ENCODE data around the gene ZSCAN12.
"Not testable (repeated sequence)": the region's sequence is repeated elsewhere in the genome, so short reads cannot be mapped to it uniquely, and the experiment has no call there.

ZSCAN12 gene

DNA sequence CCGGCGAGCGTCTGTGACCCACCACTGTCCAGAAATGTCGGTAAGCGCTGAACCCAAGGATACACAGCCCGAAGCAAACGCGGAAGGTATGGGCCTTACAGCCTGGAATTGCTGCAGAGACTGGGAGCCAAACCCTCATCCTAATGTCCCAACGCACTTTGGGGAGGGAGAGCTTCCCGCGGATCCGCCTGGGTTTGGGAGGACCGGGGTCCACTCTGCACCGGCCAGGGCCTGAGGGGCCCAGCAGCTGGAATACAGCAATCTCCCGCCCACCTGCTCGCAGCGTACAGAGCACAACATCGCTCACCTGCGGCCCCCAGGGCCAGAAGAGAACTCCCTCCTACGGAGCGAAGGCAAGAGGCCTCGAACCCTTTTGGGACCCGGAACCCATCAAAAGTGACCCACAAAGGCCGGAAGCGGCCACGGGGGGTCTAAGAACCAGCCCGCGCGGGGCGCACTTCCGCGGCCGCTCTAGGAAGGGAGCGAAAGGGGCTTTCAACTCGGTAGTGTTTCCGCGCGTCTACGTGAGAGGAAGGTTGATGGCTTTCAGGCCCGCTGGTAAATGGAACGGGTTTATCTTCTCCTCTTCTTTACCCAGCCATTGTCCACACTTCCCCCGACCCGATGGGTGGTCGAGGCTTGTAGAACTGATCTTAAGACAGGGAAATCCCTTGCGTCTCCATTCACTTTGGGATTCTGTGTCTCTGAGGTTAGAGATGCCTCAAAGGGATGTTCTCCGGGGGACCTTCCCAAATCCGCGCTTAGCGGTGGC is at the start of gene ZSCAN12:
ZSCAN12 (minus strand) TSS at position 398 of the 772 bp plus-strand sequence. CDS start 1,342 bp downstream, outside the sequence.
- peak; percentile 83 for DNase-seq

GRCh38 chr6:28449056-28449455 is 49.5 kb upstream of the ZSCAN12 start:
- peak; percentile 24 for DNase-seq

GRCh38 chr6:28447512-28447906 is 48.0 kb upstream of the ZSCAN12 start:
- not testable (repeated sequence) for DNase-seq

- no peak for DNase-seq
Observed at GRCh38 chr6:28446818-28447511, 47.4 kb upstream of the ZSCAN12 start.

DNA sequence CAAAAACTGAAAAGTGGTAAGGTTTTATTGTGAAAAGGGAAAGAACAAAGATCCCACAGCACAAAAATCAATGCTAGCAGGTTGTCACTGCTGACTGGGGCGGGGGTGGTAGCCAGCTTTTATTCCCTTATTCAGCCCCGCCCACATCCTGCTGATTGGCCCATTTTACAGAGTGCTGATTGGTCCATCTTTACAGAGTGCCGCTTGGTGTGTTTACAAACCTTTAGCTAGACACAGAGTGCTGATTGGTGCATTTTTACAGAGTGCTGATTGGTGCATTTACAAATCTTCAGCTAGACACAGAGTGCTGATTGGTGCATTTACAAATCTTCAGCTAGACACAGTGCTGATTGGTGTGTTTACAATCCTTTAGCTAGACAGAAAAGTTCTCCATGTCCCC is 45.2 kb upstream of the ZSCAN12 start:
- DNase-seq, result peak; percentile 25

DNA sequence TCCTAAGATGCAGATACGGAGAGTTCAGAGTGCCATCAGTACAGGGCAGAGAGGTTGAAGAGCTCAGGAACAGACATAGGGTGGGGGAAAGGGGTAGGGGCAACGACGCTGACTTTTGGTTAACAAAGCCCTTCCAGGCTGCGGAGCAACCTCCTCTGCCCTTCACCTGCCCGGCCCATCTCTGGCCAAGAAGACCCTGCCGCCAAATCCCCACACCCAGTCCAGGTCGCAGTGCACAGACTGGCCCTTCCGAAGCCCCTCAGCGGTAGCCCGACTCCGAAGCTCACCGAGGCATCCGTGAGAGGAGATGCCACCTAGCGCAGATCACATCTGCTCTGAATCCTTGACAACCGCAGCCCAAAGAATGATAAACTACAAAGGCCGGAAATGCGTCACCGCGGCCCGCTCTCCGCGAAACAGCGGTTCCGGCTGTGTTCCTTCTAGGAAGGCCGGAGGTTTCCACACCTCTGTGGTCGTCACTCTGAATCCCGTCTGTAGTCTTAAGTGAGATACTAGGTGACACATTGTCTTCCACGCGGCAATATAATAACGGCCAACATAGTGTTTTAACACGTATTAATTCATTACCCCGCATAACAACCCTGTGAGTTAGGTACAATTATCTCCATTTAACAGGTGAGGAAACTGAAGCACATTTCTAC is 43.7 kb upstream of the ZSCAN12 start, which contains the start of gene ZSCAN23:
ZSCAN23 (minus strand) TSS at position 380 of the 662 bp plus-strand sequence. CDS start 7,225 bp downstream, outside the sequence.
- peak; percentile 89 for DNase-seq

- no peak for DNase-seq
Observed at GRCh38 chr6:28442586-28442985, 43.0 kb upstream of the ZSCAN12 start.

- DNase-seq, result no peak
Observed at GRCh38 chr6:28436404-28436803, 36.9 kb upstream of the ZSCAN12 start.

- no peak for DNase-seq
Observed at GRCh38 chr6:28433119-28433518, 33.6 kb upstream of the ZSCAN12 start.

- no peak for DNase-seq
Observed at GRCh38 chr6:28429781-28430180, 30.2 kb upstream of the ZSCAN12 start.

- no peak for DNase-seq
Observed at GRCh38 chr6:28425944-28426541, 26.5 kb upstream of the ZSCAN12 start.

GRCh38 chr6:28424163-28424562 is 24.6 kb upstream of the ZSCAN12 start:
- DNase-seq, result no peak

DNA sequence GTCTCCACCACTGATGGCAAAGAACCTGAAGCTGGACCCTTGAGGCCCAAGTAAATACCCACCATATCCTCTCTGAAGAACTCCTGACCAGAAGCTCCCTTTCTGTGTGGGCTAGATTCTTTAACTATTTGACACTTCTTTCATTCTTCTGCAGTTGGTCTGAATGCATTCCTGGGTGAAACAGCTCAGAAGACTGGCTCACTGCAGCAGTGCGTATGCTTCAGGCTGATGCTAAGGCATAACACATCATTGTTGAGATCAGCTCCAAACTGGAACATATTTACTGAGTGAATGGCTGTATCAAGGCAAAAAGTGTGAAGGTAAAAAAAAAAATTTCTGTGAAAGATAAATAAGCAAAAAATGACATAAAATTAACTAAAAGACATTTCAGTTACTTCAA is 24.0 kb upstream of the ZSCAN12 start:
- DNase-seq, result no peak

GRCh38 chr6:28413681-28414080 is 14.1 kb upstream of the ZSCAN12 start:
- DNase-seq, result no peak

DNA sequence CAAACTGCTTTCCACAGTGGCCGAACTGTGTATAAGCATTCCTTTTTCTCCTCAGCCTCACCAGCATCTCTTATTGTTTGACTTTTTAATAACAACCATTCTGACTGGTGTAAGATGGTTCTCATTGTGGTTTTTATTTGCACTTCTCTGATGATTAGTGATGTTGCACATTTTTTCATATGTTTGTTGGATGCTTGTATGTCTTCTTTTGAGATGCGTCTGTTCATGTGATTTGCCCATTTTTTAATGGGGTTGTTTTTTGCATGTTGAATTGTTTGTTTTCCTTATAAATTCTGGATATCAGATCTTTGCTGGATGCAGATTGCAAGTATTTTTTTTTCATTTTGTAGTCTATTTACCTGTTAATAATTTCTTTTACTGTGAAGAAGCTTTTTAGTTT is 11.2 kb upstream of the ZSCAN12 start:
- no peak for DNase-seq

- no peak for DNase-seq
Observed at GRCh38 chr6:28408076-28408802, 8.7 kb upstream of the ZSCAN12 start.

- no peak for DNase-seq
Observed at GRCh38 chr6:28407401-28407800, 7.9 kb upstream of the ZSCAN12 start.

DNA sequence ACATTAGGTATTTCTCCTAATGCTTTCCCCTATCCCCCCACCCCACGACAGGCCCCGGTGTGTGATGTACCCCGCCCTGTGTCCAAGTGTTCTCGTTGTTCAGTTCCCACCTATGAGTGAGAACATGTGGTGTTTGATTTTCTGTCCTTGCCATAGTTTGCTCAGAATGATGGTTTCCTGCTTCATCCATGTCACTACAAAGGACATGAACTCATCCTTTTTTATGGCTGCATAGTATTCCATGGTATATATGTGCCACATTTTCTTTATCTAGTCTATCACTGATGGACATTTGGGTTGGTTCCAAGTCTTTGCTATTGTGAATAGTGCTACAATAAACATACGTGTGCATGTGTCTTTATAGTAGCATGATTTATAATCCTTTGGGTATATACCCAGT is 4.4 kb upstream of the ZSCAN12 start:
- DNase-seq, result not testable (repeated sequence)

GRCh38 chr6:28402197-28402596 is 2.6 kb upstream of the ZSCAN12 start:
- DNase-seq, result no peak

DNA sequence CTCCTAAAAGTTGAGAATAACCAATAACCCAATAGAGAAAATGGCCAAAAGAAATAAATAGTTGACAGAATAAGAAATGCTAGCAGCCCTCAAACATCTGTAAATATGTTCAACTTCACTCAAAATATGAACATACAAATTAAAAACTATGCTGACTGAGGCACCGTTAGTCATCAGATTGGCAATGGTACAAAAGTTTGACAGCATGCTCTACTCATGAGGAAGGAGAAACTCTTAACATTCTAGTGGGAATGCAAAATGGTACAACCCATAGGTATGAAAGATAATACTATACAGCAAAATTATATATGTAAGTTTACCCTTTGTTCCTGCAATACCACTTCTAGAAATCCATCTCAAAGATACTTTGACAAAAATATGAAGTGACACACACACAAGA is 1.6 kb upstream of the ZSCAN12 start:
- DNase-seq, result no peak

DNA sequence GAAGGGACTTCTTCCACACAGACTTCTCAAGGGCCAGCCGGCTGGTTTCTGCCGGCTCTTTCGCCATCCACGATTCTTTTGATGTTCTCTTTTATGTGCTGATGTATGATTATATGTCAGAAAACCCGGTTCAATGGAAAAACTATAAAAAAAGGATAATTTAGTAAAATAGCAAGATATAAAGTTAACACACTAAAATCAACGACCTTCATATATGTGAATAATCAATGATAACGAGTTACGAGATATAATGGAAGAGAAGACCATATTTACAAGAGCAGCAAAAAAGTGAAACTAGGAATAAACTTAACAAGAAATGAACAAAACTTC is 540 bp upstream of the ZSCAN12 start:
- no peak for DNase-seq

DNA sequence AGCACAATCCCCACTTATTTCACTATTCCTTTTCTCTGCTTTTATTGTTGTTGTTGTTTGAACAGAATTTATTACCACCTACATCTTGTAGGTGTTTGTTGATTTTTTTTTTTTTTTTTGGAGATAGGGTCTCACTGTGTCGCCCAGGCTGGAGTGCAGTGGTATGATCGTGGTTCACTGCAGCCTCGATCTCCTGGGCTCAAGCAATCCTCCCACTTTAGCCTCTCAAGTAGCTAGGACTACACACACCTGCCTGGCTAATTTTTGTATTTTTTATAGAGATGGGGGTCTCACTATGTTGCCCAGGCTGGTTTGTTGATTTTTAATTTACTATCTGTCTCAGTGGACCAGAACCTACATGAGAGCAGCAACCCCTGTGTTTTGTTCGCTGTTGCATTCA is 3.6 kb downstream of the ZSCAN12 start:
- no peak for DNase-seq
